ENCODE results near the gene AKAP6.

The AKAP6 gene

DNA sequence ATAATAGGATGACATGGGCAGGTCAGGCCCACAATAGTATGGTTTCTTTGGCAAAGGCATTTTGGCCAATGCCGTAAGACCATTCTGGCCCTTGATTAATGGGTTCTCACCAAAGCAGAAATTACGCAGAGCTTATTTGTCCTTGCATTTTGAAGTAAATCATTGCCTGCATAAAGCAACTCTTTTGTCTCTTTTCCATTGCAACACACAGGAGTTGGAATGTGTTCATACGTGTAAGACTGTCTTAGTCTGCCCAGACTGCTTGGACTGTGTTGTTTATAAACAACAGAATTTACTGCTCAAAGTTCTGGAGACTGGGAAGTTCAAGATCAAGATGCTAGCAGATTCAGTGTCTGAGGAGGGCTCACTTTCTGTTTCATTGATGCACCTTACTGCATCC, 506.8 kb downstream of the AKAP6 start:
- no peak overlapping the region for H3K4me3 ChIP-seq (ENCODE audit: low read depth, low read length)
- TF ChIP-seq, protein P1, sequence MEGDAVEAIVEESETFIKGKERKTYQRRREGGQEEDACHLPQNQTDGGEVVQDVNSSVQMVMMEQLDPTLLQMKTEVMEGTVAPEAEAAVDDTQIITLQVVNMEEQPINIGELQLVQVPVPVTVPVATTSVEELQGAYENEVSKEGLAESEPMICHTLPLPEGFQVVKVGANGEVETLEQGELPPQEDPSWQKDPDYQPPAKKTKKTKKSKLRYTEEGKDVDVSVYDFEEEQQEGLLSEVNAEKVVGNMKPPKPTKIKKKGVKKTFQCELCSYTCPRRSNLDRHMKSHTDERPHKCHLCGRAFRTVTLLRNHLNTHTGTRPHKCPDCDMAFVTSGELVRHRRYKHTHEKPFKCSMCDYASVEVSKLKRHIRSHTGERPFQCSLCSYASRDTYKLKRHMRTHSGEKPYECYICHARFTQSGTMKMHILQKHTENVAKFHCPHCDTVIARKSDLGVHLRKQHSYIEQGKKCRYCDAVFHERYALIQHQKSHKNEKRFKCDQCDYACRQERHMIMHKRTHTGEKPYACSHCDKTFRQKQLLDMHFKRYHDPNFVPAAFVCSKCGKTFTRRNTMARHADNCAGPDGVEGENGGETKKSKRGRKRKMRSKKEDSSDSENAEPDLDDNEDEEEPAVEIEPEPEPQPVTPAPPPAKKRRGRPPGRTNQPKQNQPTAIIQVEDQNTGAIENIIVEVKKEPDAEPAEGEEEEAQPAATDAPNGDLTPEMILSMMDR (IDR thresholded peaks at IDR 0.05; ENCODE audit: insufficient read depth, low read depth, low read length, missing control alignments) = no peak
- no peak for DNase-seq (ENCODE audit: low read depth)

DNA sequence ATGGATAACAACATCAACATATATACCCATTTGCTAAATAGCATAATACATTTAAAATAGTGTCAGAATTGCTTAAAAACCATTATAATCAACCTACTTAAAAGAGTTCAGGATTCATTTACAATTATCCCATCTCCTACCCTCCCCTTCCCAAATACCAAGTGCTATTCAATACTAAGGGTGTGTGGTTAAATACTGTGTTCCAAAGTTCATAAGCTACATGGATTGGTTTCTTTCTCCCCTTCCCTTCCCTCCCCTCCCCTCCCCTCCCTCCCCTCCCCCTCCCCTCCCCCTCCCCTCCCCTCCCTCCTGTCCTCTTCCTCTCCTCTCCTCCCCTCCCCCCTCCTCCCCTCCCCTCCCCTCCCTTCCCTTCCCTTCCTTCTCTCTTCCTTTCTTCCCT, 512.6 kb downstream of the AKAP6 start:
- TF ChIP-seq, protein P1 (IDR thresholded peaks at IDR 0.05; ENCODE audit: insufficient read depth, low read depth, low read length, missing control alignments) = no peak

DNA sequence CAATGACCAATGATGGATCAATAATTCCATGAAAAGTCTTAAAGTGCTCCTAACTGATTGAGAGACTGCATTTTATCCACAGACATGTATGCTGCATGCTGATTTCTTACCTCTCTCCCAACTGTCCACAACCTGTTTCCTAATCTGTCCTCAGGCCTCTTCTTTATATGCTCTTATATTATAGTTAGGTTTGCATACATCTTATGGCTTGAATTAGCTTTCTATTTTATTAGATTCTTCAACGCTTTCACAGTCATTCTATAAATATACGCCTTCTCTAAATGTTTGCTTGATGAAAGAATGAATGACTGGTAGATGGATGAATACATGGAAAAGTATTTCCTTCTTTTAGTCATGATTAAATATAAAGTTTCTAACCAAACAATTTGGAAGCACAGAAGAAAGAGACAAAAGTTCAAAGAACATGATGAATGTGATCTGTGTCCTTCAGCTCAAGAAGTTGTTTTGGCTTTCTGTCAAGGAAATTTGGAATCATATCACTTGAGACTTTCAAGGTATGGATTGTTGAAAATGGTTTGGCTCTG, 517.8 kb downstream of the AKAP6 start:
- TF ChIP-seq, protein P1 (IDR thresholded peaks at IDR 0.05; ENCODE audit: insufficient read depth, low read depth, low read length, missing control alignments) = no peak
- H3K4me3 ChIP-seq (ENCODE audit: low read depth, low read length) = no peak overlapping the region
- DNase-seq (ENCODE audit: low read depth) = no peak

More for the DNA sequence above, 512.6 kb downstream of the AKAP6 start:
- no peak overlapping the region for H3K4me3 ChIP-seq (ENCODE audit: low read depth, low read length)
- DNase-seq (ENCODE audit: low read depth) = no peak

DNA sequence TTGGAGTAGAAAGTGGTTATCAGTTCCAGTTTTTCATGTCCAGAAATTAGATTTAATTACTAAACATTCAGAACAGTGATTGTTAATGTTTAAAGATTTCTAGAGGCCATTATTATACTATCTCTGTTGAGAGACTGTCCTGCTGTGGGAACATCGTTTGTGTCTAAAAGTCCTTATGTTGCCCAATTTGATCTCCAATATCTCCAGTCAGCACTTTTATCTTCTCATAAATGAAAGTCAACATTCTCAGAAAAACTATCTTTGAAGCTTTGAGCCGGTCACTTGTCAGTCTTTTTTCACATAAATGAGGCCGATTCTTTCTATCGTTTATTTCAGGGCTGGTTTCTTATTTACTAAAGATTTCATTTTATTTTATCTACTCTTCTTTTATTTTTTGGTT, 518.8 kb downstream of the AKAP6 start:
- no peak for DNase-seq (ENCODE audit: low read depth)
- TF ChIP-seq, protein P1 (IDR thresholded peaks at IDR 0.05; ENCODE audit: insufficient read depth, low read depth, low read length, missing control alignments) = no peak
- H3K4me3 ChIP-seq (ENCODE audit: low read depth, low read length) = no peak overlapping the region

DNA sequence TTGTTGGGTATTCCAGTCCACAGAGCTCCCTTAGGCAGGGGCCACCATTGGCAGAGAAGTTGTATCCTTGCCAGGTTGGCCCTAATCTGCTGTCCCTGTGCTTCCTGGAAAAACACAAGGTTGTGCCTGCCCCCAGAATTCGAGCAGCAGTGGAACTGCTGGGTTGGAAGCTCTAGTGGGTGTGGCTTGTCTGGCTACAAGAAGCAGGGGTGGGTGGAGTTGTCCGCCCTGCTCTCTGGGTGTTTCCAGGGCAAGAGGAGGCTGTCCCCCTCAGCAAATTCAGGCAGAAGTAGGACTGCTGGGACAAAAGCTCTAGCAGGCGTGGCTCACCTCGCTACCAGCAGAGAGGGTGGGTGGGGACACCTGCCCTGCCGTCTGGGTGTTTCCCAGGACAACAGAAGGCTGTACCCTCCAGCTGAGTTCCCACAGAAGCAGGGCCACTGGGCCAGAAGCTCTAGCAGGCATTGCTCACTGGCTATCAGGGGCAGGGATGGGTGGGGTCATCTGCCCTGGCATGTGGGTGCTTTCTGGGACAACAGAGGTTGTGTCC, 536.8 kb downstream of the AKAP6 start:
- no peak overlapping the region for H3K4me3 ChIP-seq (ENCODE audit: low read depth, low read length)
- DNase-seq (ENCODE audit: low read depth) = no peak
- TF ChIP-seq, protein P1 (IDR thresholded peaks at IDR 0.05; ENCODE audit: insufficient read depth, low read depth, low read length, missing control alignments) = no peak

DNA sequence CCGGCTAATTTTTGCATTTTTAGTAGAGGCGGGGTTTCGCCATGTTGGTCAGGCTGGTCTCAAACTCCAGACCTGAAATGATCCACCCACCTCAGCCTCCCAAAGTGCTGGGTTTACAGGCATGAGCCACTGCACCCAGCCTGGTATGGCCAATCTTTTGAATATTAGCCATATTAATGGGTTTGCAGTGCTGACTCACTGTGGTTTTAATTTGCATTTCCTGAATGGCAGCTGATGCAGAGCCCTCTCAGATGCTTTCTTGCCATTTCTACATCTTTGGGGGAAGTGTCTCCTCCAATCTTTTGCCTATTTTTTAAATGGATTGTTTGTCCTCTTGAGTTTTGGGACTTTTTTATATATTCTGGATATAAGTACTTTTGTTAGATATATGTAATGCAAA, 554.1 kb downstream of the AKAP6 start:
- H3K4me3 ChIP-seq (ENCODE audit: low read depth, low read length) = no peak overlapping the region
- DNase-seq (ENCODE audit: low read depth) = no peak
- TF ChIP-seq, protein P1 (IDR thresholded peaks at IDR 0.05; ENCODE audit: insufficient read depth, low read depth, low read length, missing control alignments) = no peak

Measured in GM12865 (cell line).